IMR-90 (cell line): Measurements from ENCODE around the gene KRTAP9-9. TPM values are rescaled to one million over a fixed set of nuclear protein-coding genes. Genes with fewer than 3 reads are reported as not detected.

ENCODE experiments used
- ATAC-seq: fragments of 200-7000 bp; cut with Tn5 transposase; 2 replicates; pipeline ENCODE4 v1.9.1; 2020; ENCODE audit warnings: low read depth, mild to moderate bottlenecking, moderate library complexity
- BruUV-seq: library from RNA; stranded (reverse); fragments of 400-500 nt; replicated peaks from 2 replicates; lab custom pipeline; 2021; lab: Mats Ljungman, UMichigan
- CTCF ChIA-PET: fragments of 300-600 bp; formaldehyde crosslinking; extraction: SDS; loops from one replicate; lab custom pipeline; 2021; ENCODE audit warnings: antibody characterized with exemption; lab: Yijun Ruan, JAX
- POLR2A ChIA-PET: fragments of 300-600 bp; sonication (Branson Sonifier 250); formaldehyde crosslinking; loops from one replicate; lab custom pipeline; 2022; ENCODE audit warnings: antibody characterized with exemption; ENCODE audit not compliant: unreplicated experiment; lab: Charles Lee
- DNase-seq: peaks from one replicate; pipeline ENCODE4 v3.0.0; 2013
- H2AFZ ChIP-seq: replicated peaks from 2 replicates; pipeline ENCODE3; 2013; ENCODE audit warnings: low read length, mild to moderate bottlenecking; ENCODE audit not compliant: poor library complexity
- H2AK5ac ChIP-seq: 2 replicates; pipeline ENCODE4 v1.6.1; 2013; ENCODE audit warnings: low read depth, low read length, inconsistent platforms
- H2AK9ac ChIP-seq: replicated peaks from 2 replicates; pipeline ENCODE3; 2013; ENCODE audit warnings: mild to moderate bottlenecking, low read depth, low read length, moderate library complexity; ENCODE audit not compliant: poor library complexity
- H2BK120ac ChIP-seq: 2 replicates; pipeline ENCODE4 v1.6.1; 2013; ENCODE audit warnings: low read depth, low read length, inconsistent platforms
- H2BK15ac ChIP-seq: 3 replicates; pipeline ENCODE4 v1.6.1; 2013; ENCODE audit warnings: low read depth, low read length, inconsistent platforms
- H2BK20ac ChIP-seq: 2 replicates; pipeline ENCODE4 v1.6.1; 2013; ENCODE audit warnings: low read depth, mild to moderate bottlenecking, inconsistent platforms, low read length, moderate library complexity
- H2BK5ac ChIP-seq: 2 replicates; pipeline ENCODE4 v1.6.1; 2013; ENCODE audit warnings: mild to moderate bottlenecking, low read depth, low read length, inconsistent platforms; ENCODE audit not compliant: poor library complexity, severe bottlenecking
- H3K14ac ChIP-seq: replicated peaks from 2 replicates; pipeline ENCODE4 v1.6.1; 2013; ENCODE audit warnings: low read depth, low read length, inconsistent platforms
- H3K18ac ChIP-seq: 2 replicates; pipeline ENCODE4 v1.6.1; 2013; ENCODE audit warnings: low read depth, low read length, control low read depth
- H3K23ac ChIP-seq: 2 replicates; pipeline ENCODE4 v1.6.1; 2013; ENCODE audit warnings: low read depth, low read length, inconsistent platforms
- H3K27ac ChIP-seq: 2 replicates; pipeline ENCODE4 v1.5.1; 2013; ENCODE audit warnings: mild to moderate bottlenecking, control low read depth, low read length; ENCODE audit not compliant: insufficient read depth
- H3K27me3 ChIP-seq: 2 replicates; pipeline ENCODE4 v1.6.1; 2013; ENCODE audit warnings: low read length; ENCODE audit not compliant: control insufficient read depth, insufficient read depth
- H3K36me3 ChIP-seq: 2 replicates; pipeline ENCODE4 v1.6.1; 2013; ENCODE audit warnings: low read length, mixed read lengths; ENCODE audit not compliant: control insufficient read depth, insufficient read depth
- H3K4ac ChIP-seq: 2 replicates; pipeline ENCODE4 v1.6.1; 2013; ENCODE audit warnings: low read depth, low read length, inconsistent platforms
- H3K4me1 ChIP-seq: 2 replicates; pipeline ENCODE4 v1.6.1; 2013; ENCODE audit warnings: low read length, mixed read lengths; ENCODE audit not compliant: control insufficient read depth, insufficient read depth
- H3K4me2 ChIP-seq: 2 replicates; pipeline ENCODE4 v1.6.1; 2013; ENCODE audit warnings: low read depth, mild to moderate bottlenecking, control low read depth, low read length, moderate library complexity
- H3K4me3 ChIP-seq: 2 replicates; pipeline ENCODE4 v1.5.1; 2013; ENCODE audit warnings: low read depth, mild to moderate bottlenecking, control low read depth, low read length, moderate library complexity; ENCODE audit not compliant: insufficient read depth
- H3K56ac ChIP-seq: 2 replicates; pipeline ENCODE4 v1.6.1; 2013; ENCODE audit warnings: low read length, inconsistent platforms; ENCODE audit not compliant: insufficient read depth; ENCODE audit errors: extremely low read depth
- H3K79me1 ChIP-seq, 2 experiments: 2 replicates each; pipeline ENCODE4 v1.6.1; 2013; ENCODE audit warnings: low read length in 2 of 2, inconsistent platforms in 1 of 2, low read depth in 1 of 2
- H3K9ac ChIP-seq: 2 replicates; pipeline ENCODE4 v1.6.1; 2013; ENCODE audit warnings: low read depth, low read length, control low read depth
- H3K9me1 ChIP-seq: 2 replicates; pipeline ENCODE4 v1.6.1; 2013; ENCODE audit warnings: low read length, inconsistent platforms; ENCODE audit not compliant: insufficient read depth
- H3K9me3 ChIP-seq: 2 replicates; pipeline ENCODE4 v1.6.1; 2013; ENCODE audit warnings: low read length; ENCODE audit not compliant: control insufficient read depth, insufficient read depth
- H4K20me1 ChIP-seq: 2 replicates; pipeline ENCODE4 v1.6.1; 2013; ENCODE audit warnings: low read length, inconsistent platforms; ENCODE audit not compliant: insufficient read depth
- H4K5ac ChIP-seq: 2 replicates; pipeline ENCODE4 v1.6.1; 2013; ENCODE audit warnings: mild to moderate bottlenecking, low read depth, low read length, control low read depth
- H4K8ac ChIP-seq, 2 experiments: 2 replicates each; pipeline ENCODE4 v1.6.1; 2013; ENCODE audit warnings: low read depth in 2 of 2, low read length in 2 of 2, control low read depth in 1 of 2, inconsistent platforms in 1 of 2
- H4K91ac ChIP-seq: 2 replicates; pipeline ENCODE4 v1.6.1; 2013; ENCODE audit warnings: low read depth, low read length, inconsistent platforms; ENCODE audit not compliant: insufficient read depth
- BHLHE40 ChIP-seq: fragments of 150-350 bp; IDR thresholded peaks from 2 replicates; pipeline ENCODE4 v1.6.1; 2016; ENCODE audit warnings: mild to moderate bottlenecking, low read depth, low read length
- CEBPB ChIP-seq: IDR thresholded peaks from 2 replicates; pipeline ENCODE4 v1.6.1; 2012; ENCODE audit warnings: low read depth, low read length, improper control_type of control experiment
- CHD1 ChIP-seq: IDR thresholded peaks from 2 replicates; pipeline ENCODE4 v1.6.1; 2012; ENCODE audit warnings: low read depth, low read length, improper control_type of control experiment
- ELK1 ChIP-seq: fragments of 150-350 bp; IDR thresholded peaks from 2 replicates; pipeline ENCODE4 v1.6.1; 2016; ENCODE audit warnings: low read depth, mild to moderate bottlenecking, low read length, moderate library complexity, borderline replicate concordance
- FOS ChIP-seq: fragments of 150-350 bp; IDR thresholded peaks from 2 replicates; pipeline ENCODE4 v1.6.1; 2016; ENCODE audit warnings: low read depth, low read length
- MAFK ChIP-seq: IDR thresholded peaks from 2 replicates; pipeline ENCODE4 v1.6.1; 2012; ENCODE audit warnings: low read depth, low read length, improper control_type of control experiment
- MAZ ChIP-seq: IDR thresholded peaks from 2 replicates; pipeline ENCODE4 v1.6.1; 2012; ENCODE audit warnings: low read depth, mild to moderate bottlenecking, low read length, improper control_type of control experiment, moderate library complexity, borderline replicate concordance
- MXI1 ChIP-seq: IDR thresholded peaks from 2 replicates; pipeline ENCODE4 v1.6.1; 2012; ENCODE audit warnings: low read depth, mild to moderate bottlenecking, low read length, moderate library complexity, borderline replicate concordance
- NFE2L2 ChIP-seq: fragments of 150-350 bp; IDR thresholded peaks from 2 replicates; pipeline ENCODE4 v1.6.1; 2016; ENCODE audit warnings: low read depth, mild to moderate bottlenecking, low read length
- POLR2A ChIP-seq: IDR thresholded peaks from 2 replicates; pipeline ENCODE4 v1.6.1; 2012; ENCODE audit warnings: mild to moderate bottlenecking, low read depth, low read length
- RAD21 ChIP-seq: IDR thresholded peaks from 2 replicates; pipeline ENCODE4 v1.6.1; 2012; ENCODE audit warnings: low read length, improper control_type of control experiment
- RCOR1 ChIP-seq: IDR thresholded peaks from 2 replicates; pipeline ENCODE4 v1.6.1; 2012; ENCODE audit warnings: mild to moderate bottlenecking, low read length, improper control_type of control experiment; ENCODE audit not compliant: insufficient replicate concordance
- RFX5 ChIP-seq: IDR thresholded peaks from 2 replicates; pipeline ENCODE4 v1.8.0; 2012; ENCODE audit warnings: low read depth, mild to moderate bottlenecking, low read length, moderate library complexity
- SMC3 ChIP-seq: fragments of 150-350 bp; IDR thresholded peaks from 2 replicates; pipeline ENCODE4 v1.6.1; 2016; ENCODE audit warnings: low read depth, mild to moderate bottlenecking, antibody characterized with exemption, low read length, moderate library complexity
- WGBS, 2 experiments: methylation state at CpG; one replicate each; pipeline versions ENCODE4 v1.1.5 to v1.1.7; 2013; ENCODE audit warnings: missing lambda C conversion rate in 2 of 2; ENCODE audit not compliant: insufficient read length in 1 of 2; ENCODE audit errors: extremely low coverage in 2 of 2; 5-methylcytosine and 5-hydroxymethylcytosine counted together
- dilution Hi-C: fragments of 300-500 bp; cut with HindIII; formaldehyde crosslinking; loops from one replicate; pipeline ENCODE4 v1.14.3; 2018; ENCODE audit warnings: low sequenced_read_pairs; ENCODE audit not compliant: unreplicated experiment
- in situ Hi-C: fragments of 300-500 bp; cut with MboI; formaldehyde crosslinking; loops from 3 replicates; pipeline ENCODE4 v1.14.3; 2019; ENCODE audit warnings: low sequenced_read_pairs, inconsistent platforms, mixed read lengths
- intact Hi-C: fragments of 100-400 bp; cut with micrococcal nuclease; formaldehyde crosslinking; loops from 2 replicates; pipeline ENCODE4 v1.10.0; 2022
- polyA plus RNA-seq, 3 experiments: library from polyadenylated mRNA; depleted of rRNA; stranded (reverse); fragments of >200 nt; gene quantifications; 2 replicates each; pipeline ENCODE4 v1.2.3, GENCODE V29; 2012; ENCODE audit warnings: low replicate concordance in 1 of 3
- total RNA-seq: library from RNA; depleted of rRNA; stranded (reverse); fragments of >200 nt; gene quantifications from 2 replicates; pipeline ENCODE4 v1.2.3, GENCODE V29; 2012
- TF ChIP-seq, protein P1 (sequence below): conservative IDR thresholded peaks from 2 replicates; pipeline ENCODE4 v1.5.1; 2012; ENCODE audit warnings: mild to moderate bottlenecking, low read depth, low read length, improper control_type of control experiment
- TF ChIP-seq, protein P2 (sequence below): fragments of 150-350 bp; IDR thresholded peaks from 2 replicates; pipeline ENCODE4 v1.6.1; 2017; ENCODE audit warnings: mild to moderate bottlenecking, antibody characterized with exemption, low read length, low read depth

KRTAP9-9 gene
- total and polyA plus RNA-seq, 2 of the 4 experiments (the other 2 are of a cell fraction) = not detected

DNA sequence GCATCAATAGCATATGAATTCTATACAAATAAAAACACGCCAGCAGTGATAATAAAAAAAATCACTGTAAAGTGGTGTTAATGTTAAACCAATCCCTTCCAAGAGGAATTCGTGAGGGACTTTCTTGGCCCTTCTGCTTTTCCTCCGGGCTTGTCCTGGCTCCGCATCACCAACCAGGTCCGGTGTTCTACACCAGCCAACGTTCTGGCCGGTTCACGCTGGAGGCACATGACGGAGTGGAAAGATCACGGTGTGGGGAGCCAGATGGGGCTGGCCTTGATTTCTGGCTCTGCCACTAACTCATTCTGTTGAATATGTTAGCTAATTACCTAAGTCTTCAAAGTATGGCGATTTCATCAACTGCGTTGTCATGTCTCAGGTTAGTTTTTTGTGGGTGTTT is 48.9 kb downstream of the KRTAP9-9 start:
- Histone ChIP-seq H3K36me3 (no peaks in the 10 kb centered on the region), H4K5ac (no peak overlapping the region), H3K14ac (no peak overlapping the region), H3K4me2 (no peak overlapping the region), H2BK120ac (no peak overlapping the region), H4K8ac (no peak overlapping the region), H3K4me3 (no peak overlapping the region), H3K56ac (no peak overlapping the region), H4K20me1 (no peaks in the 10 kb centered on the region), H3K9me1 (peaks cover 5% of the 10 kb centered on the region; the same call in 1 of the 2 replicates), H3K9ac (no peak overlapping the region), H3K23ac (no peak overlapping the region), H2BK20ac (no peak overlapping the region), H3K27ac (no peak overlapping the region), H3K27me3 (peaks cover 3% of the 10 kb centered on the region), H4K91ac (no peak overlapping the region), H2AK9ac (no peak overlapping the region), H3K18ac (no peak overlapping the region), H2BK15ac (no peak overlapping the region), H3K4me1 (no peaks in the 10 kb centered on the region), H2BK5ac (no peak overlapping the region), H2AK5ac (no peak overlapping the region), H3K4ac (no peak overlapping the region), H3K9me3 (no peaks in the 10 kb centered on the region), H2AFZ (no peak overlapping the region), H3K79me1 (no peaks in the 10 kb centered on the region)
- no peak for DNase-seq
- ATAC-seq = no peak
- ChIA-PET POLR2A (no interaction called here), CTCF (no interaction called here)
- BruUV-seq = no TSS peak
- TF ChIP-seq MAZ (no peak), MAFK (no peak), FOS (no peak), CEBPB (no peak), BHLHE40 (no peak), POLR2A (no peak), NFE2L2 (no peak), ELK1 (no peak), RFX5 (no peak), RCOR1 (no peak), MXI1 (no peak), SMC3 (no peak), RAD21 (no peak), CHD1 (no peak)
- TF ChIP-seq, protein P1, sequence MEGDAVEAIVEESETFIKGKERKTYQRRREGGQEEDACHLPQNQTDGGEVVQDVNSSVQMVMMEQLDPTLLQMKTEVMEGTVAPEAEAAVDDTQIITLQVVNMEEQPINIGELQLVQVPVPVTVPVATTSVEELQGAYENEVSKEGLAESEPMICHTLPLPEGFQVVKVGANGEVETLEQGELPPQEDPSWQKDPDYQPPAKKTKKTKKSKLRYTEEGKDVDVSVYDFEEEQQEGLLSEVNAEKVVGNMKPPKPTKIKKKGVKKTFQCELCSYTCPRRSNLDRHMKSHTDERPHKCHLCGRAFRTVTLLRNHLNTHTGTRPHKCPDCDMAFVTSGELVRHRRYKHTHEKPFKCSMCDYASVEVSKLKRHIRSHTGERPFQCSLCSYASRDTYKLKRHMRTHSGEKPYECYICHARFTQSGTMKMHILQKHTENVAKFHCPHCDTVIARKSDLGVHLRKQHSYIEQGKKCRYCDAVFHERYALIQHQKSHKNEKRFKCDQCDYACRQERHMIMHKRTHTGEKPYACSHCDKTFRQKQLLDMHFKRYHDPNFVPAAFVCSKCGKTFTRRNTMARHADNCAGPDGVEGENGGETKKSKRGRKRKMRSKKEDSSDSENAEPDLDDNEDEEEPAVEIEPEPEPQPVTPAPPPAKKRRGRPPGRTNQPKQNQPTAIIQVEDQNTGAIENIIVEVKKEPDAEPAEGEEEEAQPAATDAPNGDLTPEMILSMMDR = no peak
- TF ChIP-seq, protein P2, sequence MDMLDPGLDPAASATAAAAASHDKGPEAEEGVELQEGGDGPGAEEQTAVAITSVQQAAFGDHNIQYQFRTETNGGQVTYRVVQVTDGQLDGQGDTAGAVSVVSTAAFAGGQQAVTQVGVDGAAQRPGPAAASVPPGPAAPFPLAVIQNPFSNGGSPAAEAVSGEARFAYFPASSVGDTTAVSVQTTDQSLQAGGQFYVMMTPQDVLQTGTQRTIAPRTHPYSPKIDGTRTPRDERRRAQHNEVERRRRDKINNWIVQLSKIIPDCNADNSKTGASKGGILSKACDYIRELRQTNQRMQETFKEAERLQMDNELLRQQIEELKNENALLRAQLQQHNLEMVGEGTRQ = no peak
- intact Hi-C loops = no loop called here
- in situ Hi-C loops = no loop called here
- dilution Hi-C loops = no loop called here
- no CpG with 5 or more reads among the region's 12 CpGs for WGBS, 2 experiments
